GM19438 (cell line): ENCODE results near the gene NPAS2.

Experiments
- ATAC-seq: cut with Tn5 transposase; IDR thresholded peaks from one replicate; pipeline ENCODE4 v1.9.1; 2021; ENCODE audit warnings: low read depth; ENCODE audit not compliant: unreplicated experiment

The NPAS2 gene

DNA sequence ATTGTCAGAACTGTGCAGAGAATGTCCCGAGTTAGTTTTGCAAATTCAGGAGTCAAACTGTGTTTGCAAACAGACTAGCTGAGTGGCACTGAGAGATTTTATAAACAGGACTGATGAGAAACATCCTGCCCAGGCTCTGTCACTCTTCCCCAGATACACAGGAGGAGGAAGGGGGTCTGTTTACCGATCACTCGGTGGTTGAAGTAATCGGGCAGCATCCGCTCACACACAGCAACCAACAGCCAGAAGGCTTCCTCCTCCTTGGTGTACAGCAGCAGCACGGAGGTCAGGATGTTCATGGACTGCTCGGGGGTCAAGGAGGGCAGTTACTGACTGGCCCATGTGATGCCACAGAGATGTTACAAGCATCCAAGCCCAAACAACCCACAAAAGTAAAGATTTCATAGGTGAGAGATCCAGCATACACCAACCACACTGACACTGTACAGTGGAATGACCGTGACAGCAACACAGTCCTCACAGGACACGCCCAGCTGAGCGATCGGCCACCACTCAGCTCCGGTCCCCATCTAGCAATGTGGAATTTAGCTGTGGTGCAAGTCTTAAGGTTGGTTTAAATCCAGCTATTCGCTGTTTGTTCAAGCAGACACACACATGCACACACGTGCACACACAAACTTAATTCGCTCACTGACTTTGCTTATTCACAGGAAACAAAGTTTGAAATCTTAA, 212.3 kb downstream of the NPAS2 start:
- ATAC-seq = no peak

DNA sequence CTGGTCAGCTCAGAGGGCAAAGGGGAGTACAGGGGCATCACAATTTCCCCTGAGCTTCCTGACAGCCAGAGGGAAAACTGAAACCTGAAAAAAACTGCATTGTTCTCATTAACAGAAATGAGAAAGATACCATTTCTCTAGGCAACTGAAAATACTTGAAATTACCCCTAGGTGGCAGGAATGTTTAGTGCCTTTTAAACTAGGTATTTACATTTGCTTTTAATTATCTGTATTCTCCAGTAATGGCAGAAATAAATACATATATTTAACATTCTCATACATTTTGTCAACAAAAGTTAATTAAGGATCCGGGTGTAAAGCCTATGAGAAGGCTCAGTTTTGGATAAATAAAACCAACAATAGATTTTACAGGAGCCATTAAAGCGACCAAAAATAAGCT, 216.6 kb downstream of the NPAS2 start:
- ATAC-seq = no peak

DNA sequence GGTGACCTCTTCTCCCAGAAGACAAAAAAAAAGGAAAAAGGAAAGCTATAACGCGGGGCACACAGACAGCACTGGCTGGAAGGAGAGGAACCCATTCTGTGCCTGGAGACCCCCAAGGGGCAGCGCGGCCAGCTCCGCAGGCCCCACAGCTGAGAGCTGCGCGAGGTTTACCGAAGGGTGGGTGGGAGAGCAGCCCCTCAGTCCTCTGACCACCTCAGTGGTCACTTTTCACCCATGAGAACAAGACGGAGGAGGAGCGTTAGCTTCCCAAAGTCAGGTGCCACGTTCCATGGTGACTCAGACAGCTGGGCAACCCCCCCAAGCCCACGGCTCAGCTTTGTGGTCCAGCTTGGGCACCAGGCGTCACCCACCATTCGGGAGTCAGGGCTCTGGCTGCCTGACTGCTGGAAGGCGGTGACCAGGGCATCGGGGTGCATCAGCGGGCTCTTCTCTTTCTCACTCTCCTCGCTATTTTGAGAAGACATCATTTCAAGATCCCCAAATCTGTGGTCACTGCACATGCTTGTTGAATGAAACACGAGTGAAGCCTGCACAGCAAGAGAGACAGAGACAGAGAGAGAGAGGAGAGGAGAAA, 217.3 kb downstream of the NPAS2 start:
- no peak for ATAC-seq

DNA sequence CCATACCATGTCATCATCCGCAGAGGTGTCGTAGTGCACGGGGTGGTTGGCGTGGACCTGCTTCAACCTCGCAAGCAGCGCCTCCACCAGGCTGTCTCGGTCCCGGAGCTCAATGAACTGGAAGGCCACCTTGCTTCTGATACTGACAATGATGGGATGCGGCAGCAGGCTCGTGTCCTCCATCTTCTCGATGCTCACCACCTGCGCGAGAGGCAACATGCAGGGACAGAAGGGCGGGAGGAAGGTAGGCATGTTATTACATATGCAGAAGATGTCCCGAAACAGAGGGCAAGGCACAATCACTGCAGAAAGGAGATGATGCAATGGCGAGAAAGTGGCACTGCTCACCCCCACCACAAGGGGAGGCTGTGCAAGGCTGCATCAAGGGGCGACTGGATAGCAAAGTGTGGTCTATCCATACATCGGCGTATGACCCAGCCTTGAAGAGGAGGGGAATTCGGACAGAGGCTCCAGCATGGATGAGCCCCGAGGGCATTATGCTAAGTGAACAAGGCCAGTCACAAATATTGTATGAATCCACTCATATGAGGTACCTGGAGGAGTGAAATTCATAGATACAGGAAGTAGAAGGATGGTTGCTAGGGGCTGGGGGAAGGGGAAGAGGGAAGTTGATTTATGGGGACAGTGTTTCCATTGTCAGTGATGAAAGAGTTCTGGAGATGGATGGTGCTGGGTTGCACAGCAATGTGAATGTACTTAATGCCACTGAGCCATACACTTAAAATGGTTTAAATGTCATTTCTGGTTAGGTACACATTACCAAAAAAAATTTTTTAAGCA, 218.7 kb downstream of the NPAS2 start:
- ATAC-seq = no peak

DNA sequence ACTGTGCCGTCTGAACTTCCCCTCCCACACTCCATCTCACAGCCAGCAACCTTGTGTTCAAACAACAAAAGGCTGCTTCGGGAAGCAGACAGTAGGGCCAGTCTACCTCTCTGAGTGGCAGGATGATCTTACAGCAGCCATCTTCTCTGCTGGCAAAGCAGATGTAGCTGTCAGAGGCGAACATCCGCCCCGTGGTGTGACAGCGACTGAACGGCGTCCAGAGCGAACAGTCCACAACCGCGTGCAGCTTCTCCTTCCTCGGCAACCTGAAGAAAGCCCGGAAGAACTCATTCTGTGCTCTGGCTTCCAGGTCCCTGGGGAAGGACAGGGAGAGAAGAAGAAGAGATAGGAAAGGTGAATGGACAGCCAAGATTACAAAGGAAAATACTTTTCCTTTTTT, 220.1 kb downstream of the NPAS2 start:
- no peak for ATAC-seq

DNA sequence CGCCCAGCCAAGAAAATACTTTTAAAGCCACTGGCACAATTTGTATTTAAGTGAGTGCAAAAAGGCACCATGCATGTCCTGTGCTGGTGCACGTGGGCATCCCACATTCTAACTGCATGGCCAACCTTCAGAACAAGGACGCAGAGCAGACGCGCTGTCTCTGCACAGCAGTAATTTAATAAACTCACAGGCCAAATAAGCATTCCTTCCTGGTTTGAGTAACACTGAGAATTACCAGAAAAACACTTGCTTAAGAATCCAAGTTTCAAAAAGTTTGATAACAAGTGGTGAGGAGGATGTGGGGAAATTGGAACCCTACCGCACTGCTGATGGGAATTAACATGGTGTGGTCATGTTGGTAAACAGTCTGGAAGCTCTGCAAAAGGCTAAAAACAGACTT, 220.8 kb downstream of the NPAS2 start:
- ATAC-seq = no peak

DNA sequence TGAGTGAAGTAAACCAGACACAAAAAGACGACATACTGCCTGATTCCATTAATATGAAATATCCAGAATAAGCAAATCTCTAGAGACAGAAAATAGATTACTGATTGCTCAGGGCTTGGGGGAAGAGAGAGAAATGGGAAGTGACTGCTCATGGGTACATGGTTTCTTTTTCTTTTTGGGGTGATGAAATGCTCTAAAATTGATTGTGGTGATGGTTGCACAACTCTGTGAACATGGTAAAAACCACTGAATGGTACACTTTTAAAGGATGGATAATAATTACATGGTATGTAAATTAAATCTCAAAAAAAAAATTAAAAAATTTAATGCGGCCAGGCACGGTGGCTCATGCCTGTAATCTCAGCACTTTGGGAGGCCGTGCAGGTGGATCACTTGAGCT, 221.5 kb downstream of the NPAS2 start:
- ATAC-seq = no peak

DNA sequence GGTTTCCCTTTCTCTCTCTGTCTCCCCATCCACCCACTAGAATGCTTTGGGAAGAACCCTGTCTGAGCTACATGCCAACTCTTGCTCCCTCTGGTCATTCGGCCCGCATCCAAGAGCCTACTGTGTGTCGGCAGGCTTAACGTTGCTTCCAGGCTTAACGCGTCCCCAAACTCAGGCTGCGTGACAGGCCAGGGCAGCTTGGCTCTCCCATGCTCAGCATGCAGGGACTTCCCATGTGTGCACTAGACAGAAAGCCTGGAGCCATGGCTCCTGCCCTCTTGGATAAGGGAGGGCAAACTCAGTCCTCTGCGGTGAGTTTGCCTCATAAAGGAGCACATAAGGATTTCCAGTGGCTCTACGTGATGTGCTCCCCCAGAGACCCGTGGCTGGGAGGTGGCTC, 225.4 kb downstream of the NPAS2 start:
- no peak for ATAC-seq
